Measurements from ENCODE around the gene ZKSCAN5. TPM values are rescaled to one million over a fixed set of nuclear protein-coding genes. Genes with fewer than 3 reads are reported as not detected.

The ZKSCAN5 gene
- total and polyA plus RNA-seq, 7 experiments from 2014 or later = 4.1 to 11.0 (median 8.1) TPM

- H3K27ac Mint-ChIP-seq = peak overlapping the region in 3 of 9 donors; percentile 55 to 85 (median 63)
- no peaks in the 10 kb centered on the region for H3K27me3 Mint-ChIP-seq
- H3K9me3 Mint-ChIP-seq = peaks cover 0 to 2% (median 0%) of the 10 kb centered on the region in 11 donors
- Histone ChIP-seq H3K4me1 (ENCODE audit: control insufficient read depth in 2 of 2, insufficient read depth in 2 of 2, low read length in 2 of 2) (peaks cover 0 to 4% of the 10 kb centered on the region in 2 donors), H3K27ac (ENCODE audit: low read depth, low read length) (peak overlapping the region; percentile 17), H3K9me3 (ENCODE audit: control insufficient read depth in 2 of 3, low read length in 3 of 3) (no peaks in the 10 kb centered on the region), H3K27me3 (ENCODE audit: control insufficient read depth in 2 of 2, insufficient read depth in 2 of 2, low read length in 2 of 2) (no peaks in the 10 kb centered on the region), H3K36me3 (ENCODE audit: control insufficient read depth in 2 of 3, insufficient read depth in 3 of 3, low read length in 3 of 3) (peaks cover 8 to 73% (median 14%) of the 10 kb centered on the region in 3 experiments), H3K4me3 (ENCODE audit: low read length) (no peak overlapping the region)
- ATAC-seq = peak; percentile 66
- peaks cover 3 to 19% (median 4%) of the 10 kb centered on the region in 5 donors for H3K36me3 Mint-ChIP-seq
- DNase-seq = peak in 2 of 9 donors; percentile 11 to 23
- H3K4me3 Mint-ChIP-seq = no peak overlapping the region
- intact Hi-C loops (cut with micrococcal nuclease) = no loop called here
- peaks cover 14 to 46% (median 25%) of the 10 kb centered on the region in 7 donors for H3K4me1 Mint-ChIP-seq
- ChIA-PET CTCF (no interaction called here), POLR2A (no interaction called here)
These were observed 45.4 kb upstream of the ZKSCAN5 start for GRCh38 chr7:99459087-99459486.

- intact Hi-C loops (cut with micrococcal nuclease) = no loop called here
- Mint-ChIP-seq H3K9me3 (peaks cover 0 to 2% (median 0%) of the 10 kb centered on the region in 11 donors), H3K36me3 (peaks cover 3 to 24% (median 6%) of the 10 kb centered on the region in 5 donors), H3K27ac (peak overlapping the region in 6 of 9 donors; percentile 7 to 63 (median 23)), H3K4me1 (peaks cover 22 to 61% (median 41%) of the 10 kb centered on the region in 7 donors), H3K4me3 (peak overlapping the region in 1 of 10 donors; percentile 32), H3K27me3 (no peaks in the 10 kb centered on the region)
- no peak for DNase-seq
- ATAC-seq = no peak
- POLR2A ChIA-PET = interaction anchor here (0.5 kb wide), 1 partner anchor 11 kb away, joined by 4 read pairs; no protein-coding TSS in a partner anchor
- Histone ChIP-seq H3K9me3 (ENCODE audit: control insufficient read depth in 2 of 3, low read length in 3 of 3) (no peaks in the 10 kb centered on the region), H3K27me3 (ENCODE audit: control insufficient read depth in 2 of 2, insufficient read depth in 2 of 2, low read length in 2 of 2) (no peaks in the 10 kb centered on the region), H3K36me3 (ENCODE audit: control insufficient read depth in 2 of 3, insufficient read depth in 3 of 3, low read length in 3 of 3) (peaks cover 8 to 58% (median 14%) of the 10 kb centered on the region in 3 experiments), H3K4me1 (ENCODE audit: control insufficient read depth in 2 of 2, insufficient read depth in 2 of 2, low read length in 2 of 2) (peaks cover 7 to 10% of the 10 kb centered on the region in 2 donors), H3K27ac (ENCODE audit: low read depth, low read length) (no peak overlapping the region), H3K4me3 (ENCODE audit: low read length) (no peak overlapping the region)
- CTCF ChIA-PET = no interaction called here
These were observed 43.8 kb upstream of the ZKSCAN5 start for GRCh38 chr7:99460651-99461050.

- intact Hi-C loops (cut with micrococcal nuclease) = no loop called here
- peaks cover 7 to 10% of the 10 kb centered on the region in 2 donors for H3K4me1 ChIP-seq (ENCODE audit: control insufficient read depth in 2 of 2, insufficient read depth in 2 of 2, low read length in 2 of 2)
- no peak overlapping the region for H3K4me3 ChIP-seq (ENCODE audit: low read length)
- H3K9me3 ChIP-seq (ENCODE audit: control insufficient read depth in 2 of 3, low read length in 3 of 3) = no peaks in the 10 kb centered on the region
- H3K27ac ChIP-seq (ENCODE audit: low read depth, low read length) = peak overlapping the region; percentile 11
- Mint-ChIP-seq H3K9me3 (peaks cover 0 to 2% (median 0%) of the 10 kb centered on the region in 11 donors), H3K27ac (peak overlapping the region in 3 of 9 donors; percentile 8 to 63 (median 52)), H3K36me3 (peaks cover 3 to 27% (median 6%) of the 10 kb centered on the region in 5 donors), H3K4me3 (no peak overlapping the region), H3K4me1 (peaks cover 24 to 66% (median 46%) of the 10 kb centered on the region in 7 donors), H3K27me3 (no peaks in the 10 kb centered on the region)
- CTCF ChIA-PET = no interaction called here
- no peaks in the 10 kb centered on the region for H3K27me3 ChIP-seq (ENCODE audit: control insufficient read depth in 2 of 2, insufficient read depth in 2 of 2, low read length in 2 of 2)
- DNase-seq (no peak), ATAC-seq (no peak)
- peaks cover 8 to 58% (median 14%) of the 10 kb centered on the region in 3 experiments for H3K36me3 ChIP-seq (ENCODE audit: control insufficient read depth in 2 of 3, insufficient read depth in 3 of 3, low read length in 3 of 3)
- POLR2A ChIA-PET = interaction anchor here (0.5 kb wide), 1 partner anchor 11 kb away, joined by 4 read pairs; no protein-coding TSS in a partner anchor
These were observed 43.2 kb upstream of the ZKSCAN5 start for GRCh38 chr7:99461221-99461620.

- Mint-ChIP-seq H3K9me3 (peaks cover 0 to 2% (median 0%) of the 10 kb centered on the region in 11 donors), H3K4me3 (peak overlapping the region; percentile 82 to 98 (median 96)), H3K27me3 (peaks cover 0 to 2% (median 0%) of the 10 kb centered on the region in 5 donors), H3K4me1 (peaks cover 19 to 52% (median 31%) of the 10 kb centered on the region in 7 donors), H3K36me3 (peaks cover 0 to 18% (median 6%) of the 10 kb centered on the region in 5 donors), H3K27ac (peak overlapping the region; percentile 90 to 98 (median 96))
- Histone ChIP-seq H3K4me1 (ENCODE audit: control insufficient read depth in 2 of 2, insufficient read depth in 2 of 2, low read length in 2 of 2) (peaks cover 10 to 11% of the 10 kb centered on the region in 2 donors), H3K27ac (ENCODE audit: low read depth, low read length) (peak overlapping the region; percentile 90), H3K4me3 (ENCODE audit: low read length) (peak overlapping the region; percentile 97), H3K36me3 (ENCODE audit: control insufficient read depth in 2 of 3, insufficient read depth in 3 of 3, low read length in 3 of 3) (peaks cover 0 to 16% (median 0%) of the 10 kb centered on the region in 3 experiments), H3K27me3 (ENCODE audit: control insufficient read depth in 2 of 2, insufficient read depth in 2 of 2, low read length in 2 of 2) (no peaks in the 10 kb centered on the region), H3K9me3 (ENCODE audit: control insufficient read depth in 2 of 3, low read length in 3 of 3) (no peaks in the 10 kb centered on the region)
- no peak for DNase-seq
- ChIA-PET POLR2A (interaction anchor here (0.5 to 3.6 kb wide), 15 partner anchors 10 to 1084 kb away, joined by 3 to 23 read pairs (median 4); partner anchors contain the start of genes CPSF4, FAM200A, PTCD1 and ZCWPW1), CTCF (interaction anchor here (0.7 kb wide), 2 partner anchors 104 to 489 kb away, joined by 3 read pairs; no protein-coding TSS in a partner anchor)
- intact Hi-C loops (cut with micrococcal nuclease) = loop anchor here in 1 of 2 donors (1.0 kb wide), 1 partner anchor 8 kb away; no protein-coding TSS in a partner anchor
- ATAC-seq = peak; percentile 2
These were observed 39.1 kb upstream of the ZKSCAN5 start for GRCh38 chr7:99465421-99465768.

GRCh38 chr7:99468336-99468918 is 36.0 kb upstream of the ZKSCAN5 start:
- ChIA-PET POLR2A (interaction anchor here (1.3 kb wide), 1 partner anchor 31 kb away, joined by 3 read pairs; the partner anchor contains the start of gene ZNF394), CTCF (no interaction called here)
- H3K27ac Mint-ChIP-seq = no peak overlapping the region
- Histone ChIP-seq H3K36me3 (ENCODE audit: control insufficient read depth in 2 of 3, insufficient read depth in 3 of 3, low read length in 3 of 3) (peaks cover 0 to 10% (median 0%) of the 10 kb centered on the region in 3 experiments), H3K4me1 (ENCODE audit: control insufficient read depth in 2 of 2, insufficient read depth in 2 of 2, low read length in 2 of 2) (peaks cover 13 to 15% of the 10 kb centered on the region in 2 donors), H3K27ac (ENCODE audit: low read depth, low read length) (no peak overlapping the region), H3K27me3 (ENCODE audit: control insufficient read depth in 2 of 2, insufficient read depth in 2 of 2, low read length in 2 of 2) (no peaks in the 10 kb centered on the region), H3K9me3 (ENCODE audit: control insufficient read depth in 2 of 3, low read length in 3 of 3) (no peaks in the 10 kb centered on the region), H3K4me3 (ENCODE audit: low read length) (no peak overlapping the region)
- peaks cover 21 to 46% (median 36%) of the 10 kb centered on the region in 7 donors for H3K4me1 Mint-ChIP-seq
- peaks cover 0 to 15% (median 5%) of the 10 kb centered on the region in 5 donors for H3K36me3 Mint-ChIP-seq
- DNase-seq (no peak), ATAC-seq (no peak)
- intact Hi-C loops (cut with micrococcal nuclease) = no loop called here
- peaks cover 0 to 5% (median 0%) of the 10 kb centered on the region in 5 donors for H3K27me3 Mint-ChIP-seq
- H3K9me3 Mint-ChIP-seq = peaks cover 0 to 2% (median 0%) of the 10 kb centered on the region in 11 donors
- peak overlapping the region in 1 of 10 donors; percentile 33 for H3K4me3 Mint-ChIP-seq

- Histone ChIP-seq H3K9me3 (ENCODE audit: control insufficient read depth in 2 of 3, low read length in 3 of 3) (no peaks in the 10 kb centered on the region), H3K4me3 (ENCODE audit: low read length) (no peak overlapping the region), H3K27me3 (ENCODE audit: control insufficient read depth in 2 of 2, insufficient read depth in 2 of 2, low read length in 2 of 2) (no peaks in the 10 kb centered on the region), H3K36me3 (ENCODE audit: control insufficient read depth in 2 of 3, insufficient read depth in 3 of 3, low read length in 3 of 3) (peaks cover 0 to 6% (median 0%) of the 10 kb centered on the region in 3 experiments), H3K27ac (ENCODE audit: low read depth, low read length) (no peak overlapping the region), H3K4me1 (ENCODE audit: control insufficient read depth in 2 of 2, insufficient read depth in 2 of 2, low read length in 2 of 2) (peaks cover 15 to 19% of the 10 kb centered on the region in 2 donors)
- no peak for ATAC-seq
- ChIA-PET POLR2A (interaction anchor here (1.0 kb wide), 1 partner anchor 36 kb away, joined by 3 read pairs; no protein-coding TSS in a partner anchor), CTCF (interaction anchor here (0.7 kb wide), 1 partner anchor 111 kb away, joined by 3 read pairs; no protein-coding TSS in a partner anchor)
- H3K4me3 Mint-ChIP-seq = peak overlapping the region in 4 of 10 donors; percentile 3 to 47 (median 32)
- H3K9me3 Mint-ChIP-seq = no peaks in the 10 kb centered on the region
- no peak for DNase-seq
- H3K4me1 Mint-ChIP-seq = peaks cover 20 to 43% (median 32%) of the 10 kb centered on the region in 7 donors
- peaks cover 0 to 5% (median 0%) of the 10 kb centered on the region in 5 donors for H3K27me3 Mint-ChIP-seq
- intact Hi-C loops (cut with micrococcal nuclease) = loop anchor here in 1 of 2 donors (5.0 to 10.0 kb wide), 3 partner anchors 327 to 955 kb away; partner anchors contain the start of genes MEPCE, SMURF1, TMEM130 and TRRAP
- peaks cover 0 to 10% (median 0%) of the 10 kb centered on the region in 5 donors for H3K36me3 Mint-ChIP-seq
- H3K27ac Mint-ChIP-seq = peak overlapping the region in 3 of 9 donors; percentile 17 to 55 (median 38)
These were observed 34.9 kb upstream of the ZKSCAN5 start for GRCh38 chr7:99469381-99470065.

Measured in naive thymus-derived CD4-positive, alpha-beta T cell (primary cell).